Measurements from ENCODE around the gene MEX3D.

DNA sequence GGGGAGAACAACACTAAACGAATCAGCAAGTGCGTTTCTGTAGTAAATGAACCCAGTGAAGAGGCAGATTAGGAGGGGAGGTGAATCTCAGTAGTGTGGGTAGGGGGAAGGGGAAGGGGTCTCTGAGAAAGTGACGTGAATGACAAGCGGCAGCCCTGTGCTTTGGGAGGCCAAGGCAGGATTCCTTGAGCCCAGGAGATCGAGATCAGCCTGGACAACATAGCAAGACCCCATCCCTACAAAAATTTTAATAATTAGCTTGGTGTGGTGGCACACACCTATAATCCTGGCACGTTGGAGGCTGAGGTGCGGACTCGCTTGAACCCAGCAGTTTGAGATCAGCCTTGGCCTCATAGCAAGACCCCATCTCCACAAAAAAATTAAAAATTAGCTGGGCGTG, 36.1 kb downstream of the MEX3D start:
- TF ChIP-seq, protein P1, sequence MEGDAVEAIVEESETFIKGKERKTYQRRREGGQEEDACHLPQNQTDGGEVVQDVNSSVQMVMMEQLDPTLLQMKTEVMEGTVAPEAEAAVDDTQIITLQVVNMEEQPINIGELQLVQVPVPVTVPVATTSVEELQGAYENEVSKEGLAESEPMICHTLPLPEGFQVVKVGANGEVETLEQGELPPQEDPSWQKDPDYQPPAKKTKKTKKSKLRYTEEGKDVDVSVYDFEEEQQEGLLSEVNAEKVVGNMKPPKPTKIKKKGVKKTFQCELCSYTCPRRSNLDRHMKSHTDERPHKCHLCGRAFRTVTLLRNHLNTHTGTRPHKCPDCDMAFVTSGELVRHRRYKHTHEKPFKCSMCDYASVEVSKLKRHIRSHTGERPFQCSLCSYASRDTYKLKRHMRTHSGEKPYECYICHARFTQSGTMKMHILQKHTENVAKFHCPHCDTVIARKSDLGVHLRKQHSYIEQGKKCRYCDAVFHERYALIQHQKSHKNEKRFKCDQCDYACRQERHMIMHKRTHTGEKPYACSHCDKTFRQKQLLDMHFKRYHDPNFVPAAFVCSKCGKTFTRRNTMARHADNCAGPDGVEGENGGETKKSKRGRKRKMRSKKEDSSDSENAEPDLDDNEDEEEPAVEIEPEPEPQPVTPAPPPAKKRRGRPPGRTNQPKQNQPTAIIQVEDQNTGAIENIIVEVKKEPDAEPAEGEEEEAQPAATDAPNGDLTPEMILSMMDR (IDR thresholded peaks at IDR 0.05): no peak
- no peak for TF ChIP-seq EP300 (IDR thresholded peaks at IDR 0.05)

Data from esophagus muscularis mucosa (tissue), 3 donors.